GM19351 (cell line): ENCODE data around the gene SLC24A3.

Experiments
- ATAC-seq: cut with Tn5 transposase; IDR thresholded peaks from one replicate; pipeline ENCODE4 v1.9.1; 2021; ENCODE audit warnings: mild to moderate bottlenecking, moderate library complexity; ENCODE audit not compliant: unreplicated experiment

Gene SLC24A3

GRCh38 chr20:19335916-19336315, 123.5 kb downstream of the SLC24A3 start:
- ATAC-seq = no peak

GRCh38 chr20:19336631-19337030, 124.2 kb downstream of the SLC24A3 start:
- no peak for ATAC-seq

GRCh38 chr20:19338380-19338779, 125.9 kb downstream of the SLC24A3 start:
- ATAC-seq = no peak

GRCh38 chr20:19338960-19339359, 126.5 kb downstream of the SLC24A3 start:
- ATAC-seq = no peak

- ATAC-seq = no peak
Observed at GRCh38 chr20:19341348-19342053, 129.1 kb downstream of the SLC24A3 start.

- ATAC-seq = no peak
Observed at GRCh38 chr20:19344341-19344740, 131.9 kb downstream of the SLC24A3 start.

GRCh38 chr20:19347943-19348456, 135.6 kb downstream of the SLC24A3 start:
- peak; percentile 85 for ATAC-seq

- no peak for ATAC-seq
Observed at GRCh38 chr20:19348582-19348981, 136.1 kb downstream of the SLC24A3 start.

GRCh38 chr20:19349879-19350278, 137.4 kb downstream of the SLC24A3 start:
- ATAC-seq = no peak

- ATAC-seq = no peak
Observed at GRCh38 chr20:19351542-19351941, 139.1 kb downstream of the SLC24A3 start.

- no peak for ATAC-seq
Observed at GRCh38 chr20:19354950-19355349, 142.5 kb downstream of the SLC24A3 start.

- ATAC-seq = no peak
Observed at GRCh38 chr20:19361790-19362189, 149.3 kb downstream of the SLC24A3 start.

GRCh38 chr20:19363476-19363875, 151.0 kb downstream of the SLC24A3 start:
- ATAC-seq = no peak

GRCh38 chr20:19367591-19367990, 155.1 kb downstream of the SLC24A3 start:
- no peak for ATAC-seq

GRCh38 chr20:19368351-19368750, 155.9 kb downstream of the SLC24A3 start:
- ATAC-seq = no peak

GRCh38 chr20:19370076-19371075, 157.9 kb downstream of the SLC24A3 start:
- ATAC-seq = no peak

GRCh38 chr20:19371112-19371511, 158.7 kb downstream of the SLC24A3 start:
- ATAC-seq = no peak

GRCh38 chr20:19374216-19374615, 161.8 kb downstream of the SLC24A3 start:
- no peak for ATAC-seq

- ATAC-seq = no peak
Observed at GRCh38 chr20:19375395-19375794, 163.0 kb downstream of the SLC24A3 start.

- ATAC-seq = no peak
Observed at GRCh38 chr20:19375801-19376200, 163.4 kb downstream of the SLC24A3 start.

GRCh38 chr20:19376451-19377229, 164.2 kb downstream of the SLC24A3 start:
- no peak for ATAC-seq
